ENCODE measurements around the gene LRP3. TPM values are rescaled to one million over a fixed set of nuclear protein-coding genes. Genes with fewer than 3 reads are reported as not detected.

LRP3 gene
- total RNA-seq, 1 experiment from 2014 or later = 86.5 TPM

DNA sequence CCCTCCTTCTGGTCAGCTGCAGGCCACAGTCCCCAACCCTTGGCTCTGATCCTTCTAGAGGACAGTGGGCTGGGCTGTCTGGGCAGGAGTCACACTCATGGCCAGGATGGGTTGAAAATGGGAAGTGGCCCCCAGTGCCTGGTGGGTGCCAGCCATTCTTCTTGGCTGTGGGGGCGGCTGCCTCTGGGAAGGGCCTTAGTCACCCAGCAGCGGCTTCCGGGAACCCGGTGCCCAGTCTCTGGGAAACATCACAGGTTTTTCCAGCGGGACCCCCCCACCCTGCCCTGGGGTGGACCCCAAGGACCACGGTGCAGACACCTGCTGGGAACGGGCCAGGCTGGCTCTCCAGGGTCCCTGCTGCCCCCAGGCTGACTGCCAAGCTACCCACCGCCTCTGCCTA is 58.8 kb downstream of the LRP3 start:
- DNase-seq (ENCODE audit: low spot score) = no peak

DNA sequence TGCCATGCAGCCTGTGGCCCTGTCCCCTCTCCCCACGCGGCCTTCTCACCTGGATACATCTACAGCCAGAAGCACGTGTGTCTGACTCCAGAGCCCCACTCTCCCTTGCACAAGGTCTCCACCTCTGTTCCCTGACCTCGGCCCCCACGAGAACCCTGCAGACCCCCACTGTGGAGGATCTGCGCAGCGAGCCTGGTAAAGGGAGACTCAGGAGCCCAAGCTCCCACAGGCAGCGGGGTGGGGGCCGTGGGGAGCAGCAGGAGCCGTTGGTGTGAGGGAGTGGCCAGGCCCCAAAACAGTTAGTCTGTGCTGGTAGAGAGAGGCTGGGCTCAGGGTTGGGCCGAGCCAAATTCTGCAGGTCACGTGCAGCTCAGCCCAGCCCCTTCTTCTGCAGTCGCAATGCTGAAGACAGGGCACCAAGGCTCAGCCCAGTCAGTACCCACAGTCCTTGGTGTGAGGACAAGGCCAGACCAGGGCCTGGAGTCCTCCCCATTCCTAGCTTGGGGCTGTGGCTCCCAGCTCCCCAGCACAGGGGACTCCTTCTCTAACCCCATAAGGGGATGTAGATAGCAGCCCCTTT is 60.2 kb downstream of the LRP3 start:
- no peak for DNase-seq (ENCODE audit: low spot score)

DNA sequence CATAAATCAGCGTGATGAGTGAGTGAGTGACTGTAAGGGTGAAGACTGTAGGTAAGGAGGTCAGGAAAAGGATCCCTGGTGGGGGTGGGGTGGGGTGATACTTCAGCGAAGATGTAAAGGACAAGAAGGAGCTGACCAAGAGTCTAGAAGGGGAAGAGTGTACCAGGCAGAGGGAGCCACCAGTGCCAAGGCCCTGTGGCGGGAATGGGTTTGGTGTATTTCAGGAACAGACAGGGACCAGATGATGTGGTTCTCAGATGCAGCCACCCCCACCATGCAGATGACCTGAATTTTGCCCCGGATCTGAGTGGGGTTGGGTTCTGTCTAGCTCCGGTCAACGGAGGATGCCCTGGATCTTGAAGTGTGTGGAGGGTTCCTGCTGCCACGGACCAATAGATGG is 61.7 kb downstream of the LRP3 start:
- DNase-seq (ENCODE audit: low spot score) = no peak

DNA sequence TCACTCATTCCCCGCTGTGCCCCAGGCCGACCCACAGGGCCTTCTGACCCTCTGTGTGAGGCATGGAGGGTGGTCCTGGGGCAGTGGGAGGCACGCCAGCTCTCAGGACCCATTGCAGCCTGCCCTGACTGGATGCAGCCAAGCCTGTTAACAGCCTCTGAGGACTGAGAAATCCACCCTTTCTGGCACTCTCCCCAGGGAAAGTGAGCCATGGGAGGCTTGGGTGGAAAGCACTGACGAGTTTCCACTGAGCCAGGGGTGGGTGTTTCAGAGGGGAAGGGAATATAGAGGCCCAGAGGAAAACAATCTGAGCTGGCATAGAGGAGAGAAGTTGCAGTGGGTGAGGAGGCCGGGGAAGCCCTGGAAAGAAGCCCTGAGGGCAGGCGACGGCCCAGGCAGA is 62.1 kb downstream of the LRP3 start:
- no peak for DNase-seq (ENCODE audit: low spot score)

DNA sequence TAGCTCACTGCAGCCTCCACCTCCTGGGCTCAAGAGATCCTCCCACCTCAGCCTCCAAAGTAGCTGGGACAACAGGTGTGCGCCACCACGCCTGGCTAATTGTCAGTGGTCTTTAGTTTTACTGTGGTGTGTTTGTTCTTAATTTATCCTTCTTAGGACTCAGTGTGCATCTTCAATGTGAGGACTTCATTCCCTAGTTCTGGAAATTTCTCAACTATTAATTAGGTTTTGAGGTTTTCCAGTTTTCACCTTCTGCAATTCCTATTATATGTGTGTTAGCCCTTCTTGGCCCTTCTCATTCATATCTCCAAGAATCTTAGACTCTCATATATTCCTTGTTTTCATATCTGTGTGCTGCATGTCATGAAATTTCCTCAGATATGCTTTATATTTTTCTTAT is 63.7 kb downstream of the LRP3 start:
- DNase-seq (ENCODE audit: low spot score) = no peak

Other genes starting within 250 kb of the LRP3 start
- gene CEP89, start 222.4 kb upstream of the LRP3 start, total RNA-seq (2014; rRNA removed; shearing (Covaris generic)) = 34.8 and 35.9 TPM in 2 replicates
- gene FAAP24, start 222.1 kb upstream of the LRP3 start, total RNA-seq (2014; rRNA removed; shearing (Covaris generic)) = 10.4 and 12.7 TPM in 2 replicates
- 17.4 and 23.0 TPM in 2 replicates for gene RHPN2, start 129.4 kb upstream of the LRP3 start, total RNA-seq (2014; rRNA removed; shearing (Covaris generic))
- 6.5 and 8.0 TPM in 2 replicates for gene GPATCH1, start 113.1 kb upstream of the LRP3 start, total RNA-seq (2014; rRNA removed; shearing (Covaris generic))
- gene WDR88, start 62.2 kb upstream of the LRP3 start, total RNA-seq (2014; rRNA removed; shearing (Covaris generic)) = not detected in 2 replicates
- gene SLC7A10, start 31.5 kb downstream of the LRP3 start, total RNA-seq (2014; rRNA removed; shearing (Covaris generic)) = not detected in 2 replicates
- gene CEBPA, start 108.2 kb downstream of the LRP3 start, total RNA-seq (2014; rRNA removed; shearing (Covaris generic)) = 3.9 and 4.3 TPM in 2 replicates
- gene CEBPG, start 179.4 kb downstream of the LRP3 start, total RNA-seq (2014; rRNA removed; shearing (Covaris generic)) = 31.6 and 33.1 TPM in 2 replicates

Measured in A172 (cell line).